GM12892 (cell line): Measurements from ENCODE around the gene NISCH.

Experiments used
- DNase-seq: peaks from one replicate; pipeline ENCODE4 v3.0.0; 2011; ENCODE audit not compliant: insufficient read length
- FAIRE-seq: peaks from 2 replicates; lab custom pipeline; 2011; peaks lifted over from hg19 to GRCh38; lab: Jason Lieb, UNC
- POLR2A ChIP-seq: IDR thresholded peaks from 2 replicates; pipeline ENCODE4 v1.6.1; 2011; ENCODE audit warnings: low read depth, low read length, control low read depth
- POLR2AphosphoS5 ChIP-seq: IDR thresholded peaks from 2 replicates; pipeline ENCODE4 v1.6.1; 2011; ENCODE audit warnings: low read depth, low read length, control low read depth
- TAF1 ChIP-seq: IDR thresholded peaks from 2 replicates; pipeline ENCODE4 v1.6.1; 2011; ENCODE audit warnings: low read depth, mild to moderate bottlenecking, control low read depth, low read length, borderline replicate concordance

Gene NISCH

DNA sequence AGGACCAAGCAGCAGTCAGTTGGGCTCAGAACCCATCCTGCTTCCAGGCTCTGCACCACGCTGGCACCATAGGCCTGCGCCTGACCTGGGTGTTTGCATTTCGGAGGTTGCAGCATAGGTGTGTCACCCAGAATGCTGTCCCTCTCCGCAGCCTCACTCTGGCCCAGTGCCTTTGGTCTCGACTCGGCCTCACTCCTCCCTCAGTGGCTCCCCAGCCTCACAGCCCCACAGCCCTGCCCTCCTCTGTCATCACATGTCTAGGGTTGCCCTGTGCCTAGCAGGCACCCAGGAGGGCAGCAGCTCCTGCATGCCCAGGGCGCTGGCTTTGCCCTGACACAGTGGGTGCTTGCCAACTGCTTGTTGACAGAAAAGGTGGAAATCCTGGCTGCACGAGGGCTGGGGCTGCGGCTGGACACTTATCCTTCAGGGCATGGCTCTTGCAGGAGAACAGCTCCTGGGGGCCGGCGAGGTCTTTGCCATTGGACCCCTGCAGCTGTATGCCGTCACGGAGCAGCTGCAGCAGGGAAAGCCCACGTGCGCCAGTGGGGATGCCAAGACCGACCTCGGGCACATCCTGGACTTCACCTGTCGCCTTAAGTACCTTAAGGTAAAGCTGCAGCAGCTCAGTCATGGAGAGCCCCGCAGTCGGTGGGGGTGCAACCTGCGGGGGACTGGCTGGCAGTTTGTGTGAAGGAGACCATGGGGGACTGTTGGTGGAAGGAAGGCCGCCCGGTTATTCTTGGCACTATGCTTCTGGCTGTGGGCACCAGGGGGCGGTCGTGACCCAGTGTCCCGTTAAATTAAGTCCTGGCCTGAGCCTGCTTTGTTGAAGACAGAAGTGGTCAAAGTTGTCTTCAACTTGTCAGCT is 16.2 kb downstream of the NISCH start:
- no peak for DNase-seq
- peak; percentile 36 for FAIRE-seq
- TF ChIP-seq TAF1 (no peak), POLR2A (no peak), POLR2AphosphoS5 (no peak)

DNA sequence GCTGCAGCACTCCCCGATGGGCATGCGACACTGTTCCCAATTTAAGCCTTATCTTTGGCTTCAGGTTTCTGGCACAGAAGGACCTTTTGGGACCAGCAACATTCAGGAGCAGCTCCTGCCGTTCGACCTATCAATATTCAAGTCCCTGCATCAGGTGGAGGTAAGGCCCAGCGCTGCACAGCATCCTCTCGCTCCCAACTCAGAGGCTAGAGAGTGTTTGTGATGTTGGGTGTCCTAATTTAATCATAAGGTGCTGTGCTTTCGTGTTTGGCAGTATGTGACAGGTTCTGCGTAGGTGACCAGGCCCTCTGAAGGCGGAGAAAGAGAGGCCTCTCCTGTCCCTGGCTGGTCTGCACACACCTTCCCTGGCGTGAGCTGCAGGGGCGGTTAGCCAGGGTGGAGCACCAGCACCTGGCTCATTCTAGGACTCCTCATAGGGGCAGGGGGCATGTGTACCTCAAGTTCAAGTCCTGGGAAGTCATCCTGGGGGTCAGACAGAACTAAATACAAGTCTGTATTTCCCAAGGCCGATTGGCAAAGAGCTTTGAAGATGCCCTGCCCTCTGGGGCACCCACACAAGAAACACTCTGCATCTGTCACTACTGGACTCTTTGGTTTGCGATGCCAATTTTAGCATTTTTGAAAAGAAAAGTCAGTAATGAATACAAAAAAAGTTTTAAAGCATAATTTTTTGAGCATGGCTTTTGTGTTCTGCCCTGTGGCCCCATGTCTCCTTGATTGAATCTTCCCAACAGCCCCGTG is 17.0 kb downstream of the NISCH start:
- TF ChIP-seq POLR2AphosphoS5 (no peak), TAF1 (no peak)
- DNase-seq (no peak), FAIRE-seq (no peak)

GRCh38 chr3:52473026-52473425 is 17.6 kb downstream of the NISCH start:
- FAIRE-seq, result no peak

GRCh38 chr3:52477076-52477795 is 21.8 kb downstream of the NISCH start:
- TF ChIP-seq POLR2AphosphoS5 (no peak), TAF1 (no peak), POLR2A (no peak)
- no peak for FAIRE-seq
- DNase-seq, result no peak

More at GRCh38 chr3:52473026-52473425, 17.6 kb downstream of the NISCH start:
- no peak for TF ChIP-seq POLR2A
- TF ChIP-seq TAF1, result no peak
- TF ChIP-seq POLR2AphosphoS5, result no peak
- DNase-seq, result no peak

DNA sequence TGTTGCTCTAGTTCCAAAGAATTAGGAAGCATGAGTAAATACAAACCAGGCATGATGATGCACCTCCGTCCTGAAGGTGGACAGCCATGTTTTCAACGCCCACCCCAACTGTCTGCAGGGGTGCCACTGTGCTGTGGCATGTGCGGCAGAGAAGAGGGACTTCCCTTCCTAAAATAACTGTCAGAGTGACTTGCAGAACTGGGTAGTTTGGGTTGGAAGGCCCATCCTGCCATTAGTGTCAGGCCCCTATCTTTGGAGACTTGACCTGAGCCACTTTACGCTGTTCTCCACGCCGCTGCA is 22.3 kb downstream of the NISCH start:
- DNase-seq, result no peak
- no peak for FAIRE-seq
- TF ChIP-seq TAF1 (no peak), POLR2A (no peak), POLR2AphosphoS5 (no peak)

- FAIRE-seq, result no peak
- no peak for DNase-seq
- TF ChIP-seq POLR2AphosphoS5 (no peak), POLR2A (no peak; the same call in 1 of the 2 replicates), TAF1 (no peak)
Measured at GRCh38 chr3:52479037-52479876, 23.9 kb downstream of the NISCH start.

DNA sequence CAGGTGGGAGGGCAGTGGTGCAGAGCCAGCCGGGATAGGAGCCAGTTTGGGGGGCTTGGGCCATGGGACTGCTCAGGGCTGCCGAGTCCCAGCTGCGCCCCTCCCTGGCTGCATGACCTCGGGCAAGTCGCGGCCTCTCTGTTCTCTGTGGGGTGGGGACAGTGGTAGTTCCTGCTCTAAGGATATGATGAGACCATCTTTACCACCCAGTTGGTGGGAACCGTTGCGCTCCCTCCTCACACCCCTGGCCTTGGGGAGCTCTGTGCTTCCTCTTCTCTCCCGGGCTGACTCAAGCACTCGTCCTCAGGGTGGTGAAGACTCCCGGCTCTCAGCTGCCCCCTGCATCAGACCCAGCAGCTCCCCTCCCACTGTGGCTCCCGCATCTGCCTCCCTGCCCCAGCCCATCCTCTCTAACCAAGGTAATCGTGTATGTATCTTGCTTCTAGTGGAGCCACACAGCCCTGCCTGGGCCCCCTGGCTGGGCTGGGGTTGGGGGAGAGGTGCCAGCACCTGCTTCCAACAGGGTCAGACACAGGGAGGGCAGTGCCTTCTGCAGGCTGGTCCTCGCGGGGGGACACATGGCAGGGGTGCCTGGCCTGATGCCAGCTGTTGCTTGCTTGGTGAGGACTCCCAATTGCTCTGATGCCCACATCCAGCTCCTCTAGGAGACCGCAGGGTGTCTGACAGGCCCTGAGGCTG is 24.6 kb downstream of the NISCH start:
- TF ChIP-seq POLR2AphosphoS5 (no peak), POLR2A (no peak), TAF1 (no peak)
- DNase-seq, result no peak
- no peak for FAIRE-seq

DNA sequence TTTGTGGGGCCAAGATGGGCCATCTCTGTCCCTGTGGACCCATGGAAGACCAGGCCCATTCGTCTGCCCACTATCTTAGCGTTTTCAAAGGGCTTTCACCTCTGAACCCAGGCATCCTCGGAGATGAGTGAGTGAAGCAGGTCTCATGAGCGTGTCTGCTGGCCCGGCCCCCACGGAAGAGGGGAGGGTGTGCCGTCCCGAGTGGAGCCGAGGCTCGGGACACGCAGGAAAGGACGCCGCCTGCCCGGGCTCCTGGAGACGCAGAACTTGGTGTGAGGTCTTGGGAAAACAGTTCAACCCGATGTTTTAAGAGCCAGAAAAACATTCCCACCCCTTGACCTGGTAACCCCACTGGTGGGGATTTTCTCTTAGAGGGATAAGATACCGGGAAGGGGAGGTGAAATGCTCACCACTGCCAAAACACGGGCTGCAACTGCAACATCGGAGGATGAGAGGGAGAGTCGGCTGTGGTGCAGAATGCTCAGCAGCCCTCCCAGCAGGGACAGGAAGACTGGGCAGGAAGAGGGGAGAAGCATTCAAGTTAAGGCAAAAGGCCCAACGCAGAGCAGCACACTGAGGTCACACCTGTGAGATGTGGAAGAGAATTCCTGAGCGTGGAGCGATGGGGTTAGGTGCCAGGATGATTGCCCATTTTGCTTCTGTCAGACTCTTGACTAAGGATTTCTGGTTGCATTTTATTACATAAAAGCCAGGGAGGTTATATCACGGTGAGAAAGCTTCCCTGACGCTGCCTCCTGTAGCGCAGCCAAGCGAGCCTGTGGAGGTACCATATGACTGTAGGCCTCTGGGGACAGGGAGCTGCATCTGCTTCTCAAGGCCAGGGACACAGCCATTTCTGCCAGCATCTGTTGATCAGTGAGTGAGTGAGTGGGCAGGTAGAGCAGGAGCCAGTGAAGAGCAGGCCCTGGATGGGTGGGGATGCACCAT is 25.6 kb downstream of the NISCH start:
- DNase-seq, result no peak
- no peak for FAIRE-seq
- TF ChIP-seq POLR2AphosphoS5 (no peak), TAF1 (no peak), POLR2A (no peak)

GRCh38 chr3:52481819-52482521 is 26.6 kb downstream of the NISCH start:
- no peak for FAIRE-seq
- TF ChIP-seq POLR2AphosphoS5 (no peak; the same call in 1 of the 2 replicates), TAF1 (no peak), POLR2A (no peak)
- DNase-seq, result no peak
